VCaP (cell line): ENCODE results near the gene HCK.

ENCODE experiments used
- H3K27ac ChIP-seq: fragments of 450-650 bp; 2 replicates; pipeline ENCODE4 v1.5.1; 2017
- CTCF ChIP-seq: fragments of 450-650 bp; conservative IDR thresholded peaks from 2 replicates; pipeline ENCODE4 v1.5.1; 2017; ENCODE audit warnings: mild to moderate bottlenecking, moderate library complexity

Gene HCK

GRCh38 chr20:32019563-32020463 is 32.2 kb upstream of the HCK start:
- peak overlapping the region; percentile 51; the same call in 1 of the 2 replicates for H3K27ac ChIP-seq
- no peak for TF ChIP-seq CTCF

GRCh38 chr20:32021091-32021490 is 31.0 kb upstream of the HCK start:
- TF ChIP-seq CTCF, result no peak
- no peak overlapping the region for H3K27ac ChIP-seq

DNA sequence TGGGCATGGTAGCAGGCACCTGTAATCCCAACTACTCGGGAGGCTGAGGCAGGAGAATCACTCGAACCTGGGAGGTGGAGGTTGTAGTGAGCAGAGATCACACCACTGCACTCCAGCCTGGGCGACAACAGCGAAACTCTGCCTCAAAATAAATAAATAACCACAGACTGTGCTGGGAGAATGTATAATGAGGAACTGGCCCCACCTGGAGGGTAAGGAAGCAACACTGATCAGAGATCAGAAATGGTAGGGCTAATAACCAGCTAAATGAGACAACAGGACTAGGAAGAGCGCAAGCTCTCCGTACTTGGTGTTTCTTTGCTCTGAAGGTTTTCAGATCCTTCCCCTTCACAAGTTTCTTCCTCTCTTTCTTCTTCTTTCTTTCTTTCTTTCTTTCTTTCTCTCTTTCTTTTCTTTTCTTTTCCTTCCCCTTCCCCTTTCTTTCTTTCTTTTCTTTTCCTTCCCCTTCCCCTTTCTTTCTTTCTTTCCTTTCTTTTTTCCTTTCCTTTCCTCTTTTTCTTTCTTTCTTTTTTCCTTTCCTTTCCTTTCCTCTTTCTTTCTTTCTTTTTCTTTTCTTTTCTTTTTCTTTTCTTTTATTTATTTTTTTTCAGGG is 27.3 kb upstream of the HCK start:
- peak; percentile 20; the same call in 1 of the 2 replicates for TF ChIP-seq CTCF
- H3K27ac ChIP-seq, result no peak overlapping the region

DNA sequence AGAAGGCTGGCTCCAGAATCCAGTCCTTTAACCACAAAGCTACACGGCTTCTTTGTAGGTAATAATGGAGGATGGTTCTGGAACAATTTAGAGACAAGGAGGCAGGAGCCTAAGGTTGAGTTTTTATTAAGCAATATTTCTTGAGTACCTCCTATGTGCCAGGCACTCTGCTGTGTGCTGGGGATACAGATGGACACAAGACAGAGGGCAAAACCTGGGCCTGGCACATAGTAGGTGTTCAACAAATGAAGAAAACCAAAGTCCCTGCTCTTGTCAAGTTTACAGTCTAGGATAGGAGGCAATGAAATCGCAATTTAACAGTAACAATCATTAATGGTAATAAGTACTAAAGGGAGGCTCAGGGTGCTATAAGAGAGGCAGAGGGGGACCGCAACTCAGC is 24.4 kb upstream of the HCK start:
- no peak overlapping the region for H3K27ac ChIP-seq
- TF ChIP-seq CTCF, result no peak

- TF ChIP-seq CTCF, result no peak
- no peak overlapping the region for H3K27ac ChIP-seq
Measured at GRCh38 chr20:32028647-32029372, 23.2 kb upstream of the HCK start.

- no peak overlapping the region for H3K27ac ChIP-seq
- TF ChIP-seq CTCF, result no peak
Measured at GRCh38 chr20:32029561-32029960, 22.5 kb upstream of the HCK start.
